ENCODE data around the gene PRKCQ. TPM values are rescaled to one million over a fixed set of nuclear protein-coding genes. Genes with fewer than 3 reads are reported as not detected.

PRKCQ gene
- total and polyA plus RNA-seq, 2 experiments from 2014 or later: 0.43 to 0.97 TPM

- no peaks in the 10 kb centered on the region for H3K9me3 ChIP-seq (ENCODE audit: low read depth)
- no peaks in the 10 kb centered on the region for H4K20me1 ChIP-seq (ENCODE audit: insufficient read depth, poor library complexity, severe bottlenecking)
- no peaks in the 10 kb centered on the region for H3K36me3 ChIP-seq (replicated peaks; ENCODE audit: insufficient read depth, low read depth)
- no peak for DNase-seq (ENCODE audit: low spot score)
- H3K27me3 ChIP-seq: no peaks in the 10 kb centered on the region
- no peaks in the 10 kb centered on the region for H3K9me2 ChIP-seq (replicated peaks; ENCODE audit: insufficient read depth)
- no peaks in the 10 kb centered on the region for H3K79me2 ChIP-seq
- no peak overlapping the region for H2AFZ ChIP-seq
- H3K27ac ChIP-seq: no peak overlapping the region
- H3K4me1 ChIP-seq (ENCODE audit: insufficient read depth): no peaks in the 10 kb centered on the region
- H3K4me3 ChIP-seq: no peak overlapping the region
- no peak overlapping the region for H3K4me2 ChIP-seq
- no peak for TF ChIP-seq EZH2 (IDR thresholded peaks at IDR 0.05; ENCODE audit: borderline replicate concordance)
- TF ChIP-seq CTCF (IDR thresholded peaks at IDR 0.05; ENCODE audit: poor library complexity): no peak
- no peak for TF ChIP-seq EZH2phosphoT487 (IDR thresholded peaks at IDR 0.05; ENCODE audit: low read depth, severe bottlenecking, unreplicated experiment)
Measured at GRCh38 chr10:6505300-6505699, 74.8 kb downstream of the PRKCQ start.

- no peak for DNase-seq (ENCODE audit: low spot score)
- TF ChIP-seq EZH2phosphoT487 (IDR thresholded peaks at IDR 0.05; ENCODE audit: low read depth, severe bottlenecking, unreplicated experiment): no peak
- TF ChIP-seq EZH2 (IDR thresholded peaks at IDR 0.05; ENCODE audit: borderline replicate concordance): no peak
- no peak for TF ChIP-seq CTCF (IDR thresholded peaks at IDR 0.05; ENCODE audit: poor library complexity)
- H3K79me2 ChIP-seq: no peaks in the 10 kb centered on the region
- H2AFZ ChIP-seq: no peak overlapping the region
- H3K9me2 ChIP-seq (replicated peaks; ENCODE audit: insufficient read depth): no peaks in the 10 kb centered on the region
- no peaks in the 10 kb centered on the region for H4K20me1 ChIP-seq (ENCODE audit: insufficient read depth, poor library complexity, severe bottlenecking)
- H3K4me1 ChIP-seq (ENCODE audit: insufficient read depth): no peaks in the 10 kb centered on the region
- H3K27ac ChIP-seq: no peak overlapping the region
- H3K36me3 ChIP-seq (replicated peaks; ENCODE audit: insufficient read depth, low read depth): no peaks in the 10 kb centered on the region
- no peak overlapping the region for H3K4me3 ChIP-seq
- H3K9me3 ChIP-seq (ENCODE audit: low read depth): no peaks in the 10 kb centered on the region
- H3K27me3 ChIP-seq: no peaks in the 10 kb centered on the region
- 72% methylated on average over 1 of the region's 1 CpG for WGBS (ENCODE audit: low lambda C conversion rate, missing lambda C conversion rate)
- no peak overlapping the region for H3K4me2 ChIP-seq
Measured at GRCh38 chr10:6504296-6504695, 75.8 kb downstream of the PRKCQ start.

GRCh38 chr10:6503171-6503570 is 76.9 kb downstream of the PRKCQ start:
- H3K9me2 ChIP-seq (replicated peaks; ENCODE audit: insufficient read depth): no peaks in the 10 kb centered on the region

More at GRCh38 chr10:6503171-6503570, 76.9 kb downstream of the PRKCQ start:
- Histone ChIP-seq H3K4me3 (no peak overlapping the region), H3K79me2 (no peaks in the 10 kb centered on the region), H3K9me3 (ENCODE audit: low read depth) (no peaks in the 10 kb centered on the region), H3K27ac (no peak overlapping the region), H3K4me2 (no peak overlapping the region), H4K20me1 (ENCODE audit: insufficient read depth, poor library complexity, severe bottlenecking) (no peaks in the 10 kb centered on the region), H2AFZ (no peak overlapping the region), H3K27me3 (no peaks in the 10 kb centered on the region), H3K36me3 (replicated peaks; ENCODE audit: insufficient read depth, low read depth) (no peaks in the 10 kb centered on the region), H3K4me1 (ENCODE audit: insufficient read depth) (no peaks in the 10 kb centered on the region)
- TF ChIP-seq EZH2 (IDR thresholded peaks at IDR 0.05; ENCODE audit: borderline replicate concordance) (no peak), EZH2phosphoT487 (IDR thresholded peaks at IDR 0.05; ENCODE audit: low read depth, severe bottlenecking, unreplicated experiment) (no peak), CTCF (IDR thresholded peaks at IDR 0.05; ENCODE audit: poor library complexity) (no peak)
- no peak for DNase-seq (ENCODE audit: low spot score)

Measured in hepatocyte (in vitro differentiated cells).